HepG2 (cell line): ENCODE measurements around the gene TENT4B. TPM values are rescaled to one million over a fixed set of nuclear protein-coding genes. Genes with fewer than 3 reads are reported as not detected.

Experiments
- ARHGAP35 ChIP-seq: sonication (generic); formaldehyde crosslinking; IDR thresholded peaks from 2 replicates; pipeline ENCODE4 v1.9.0; 2022; ENCODE audit warnings: mild to moderate bottlenecking, inconsistent platforms, moderate library complexity, missing genetic modification reagents, borderline replicate concordance
- NFYB ChIP-seq: sonication (generic); formaldehyde crosslinking; IDR thresholded peaks from 2 replicates; pipeline ENCODE4 v1.4.0; 2020; ENCODE audit warnings: missing genetic modification reagents
- RARG ChIP-seq: sonication (generic); formaldehyde crosslinking; IDR thresholded peaks from 2 replicates; pipeline ENCODE4 v1.4.0; 2020; ENCODE audit warnings: low read depth, mild to moderate bottlenecking, missing genetic modification reagents
- RFX3 ChIP-seq: IDR thresholded peaks from 2 replicates; pipeline ENCODE4 v1.6.1; 2016; ENCODE audit warnings: missing biosample characterization, missing genetic modification reagents
- RFX5 ChIP-seq: IDR thresholded peaks from 2 replicates; pipeline ENCODE4 v1.6.1; 2011; ENCODE audit warnings: low read depth, low read length, improper control_type of control experiment
- SATB2 ChIP-seq: sonication (generic); formaldehyde crosslinking; IDR thresholded peaks from 2 replicates; pipeline ENCODE4 v1.5.0; 2020; ENCODE audit warnings: missing genetic modification reagents
- YEATS4 ChIP-seq: sonication (generic); formaldehyde crosslinking; IDR thresholded peaks from 2 replicates; pipeline ENCODE4 v1.4.0; 2020; ENCODE audit warnings: missing genetic modification reagents, borderline replicate concordance
- ZFAT ChIP-seq: sonication (generic); formaldehyde crosslinking; conservative IDR thresholded peaks from 2 replicates; pipeline ENCODE4 v1.8.1; 2023; ENCODE audit warnings: missing genetic modification reagents, inconsistent platforms
- ZNF792 ChIP-seq: IDR thresholded peaks from 2 replicates; pipeline ENCODE4 v1.6.1; 2016
- ZNF850 ChIP-seq: sonication (generic); formaldehyde crosslinking; conservative IDR thresholded peaks from 2 replicates; pipeline ENCODE4 v1.9.0; 2021; ENCODE audit warnings: mild to moderate bottlenecking, missing genetic modification reagents
- polyA plus RNA-seq, 8 experiments: library from polyadenylated mRNA; depleted of rRNA in 3 of 8; stranded (reverse) in 7 of 8; unstranded in 1 of 8; fragments of >200 nt; fragmentation: Illumina TruSeq in 4 of 8; extraction: Trizol in 4 of 8; gene quantifications; 2 replicates each; pipeline versions ENCODE4 v1.2.1 to v1.2.3, GENCODE V29; 2011 to 2016; ENCODE audit warnings: low read depth in 4 of 8, missing spikeins in 1 of 8, mixed read lengths in 1 of 8; ENCODE audit not compliant: insufficient read depth in 1 of 8
- total RNA-seq, 5 experiments: library from RNA; depleted of rRNA; stranded (reverse); fragments of >200 nt; fragmentation: Illumina TruSeq; extraction: Trizol; gene quantifications; 2 replicates each; pipeline ENCODE4 v1.2.3, GENCODE V29; 2016; ENCODE audit warnings: low read depth in 1 of 5
- TF ChIP-seq, protein P1 (sequence below): sonication (generic); formaldehyde crosslinking; IDR thresholded peaks from 2 replicates; pipeline ENCODE4 v1.4.0; 2020; ENCODE audit warnings: missing genetic modification reagents, borderline replicate concordance
- TF ChIP-seq, protein P2 (sequence below): IDR thresholded peaks from 2 replicates; pipeline ENCODE4 v1.6.1; 2016; ENCODE audit warnings: missing compliant biosample characterization, missing genetic modification reagents, borderline replicate concordance
- TF ChIP-seq, protein P3 (sequence below): sonication (generic); formaldehyde crosslinking; IDR thresholded peaks from 2 replicates; pipeline ENCODE4 v1.5.0; 2020; ENCODE audit warnings: mild to moderate bottlenecking, missing genetic modification reagents, borderline replicate concordance
- TF ChIP-seq, protein P4 (sequence below): sonication (generic); formaldehyde crosslinking; IDR thresholded peaks from 2 replicates; pipeline ENCODE4 v1.5.1; 2020; ENCODE audit warnings: mild to moderate bottlenecking, moderate library complexity, missing genetic modification reagents
- TF ChIP-seq, protein P5 (sequence below): sonication (generic); formaldehyde crosslinking; IDR thresholded peaks from 2 replicates; pipeline ENCODE4 v1.4.0; 2020; ENCODE audit warnings: missing genetic modification reagents
- TF ChIP-seq, protein P6 (sequence below): sonication (generic); formaldehyde crosslinking; IDR thresholded peaks from 2 replicates; pipeline ENCODE4 v1.4.0; 2020; ENCODE audit warnings: missing genetic modification reagents

The TENT4B gene
- total and polyA plus RNA-seq, 2 of the 13 experiments (the other 11 are each of a cell fraction or from before 2014, with no cell fraction given) = 15.0 to 32.8 TPM

DNA sequence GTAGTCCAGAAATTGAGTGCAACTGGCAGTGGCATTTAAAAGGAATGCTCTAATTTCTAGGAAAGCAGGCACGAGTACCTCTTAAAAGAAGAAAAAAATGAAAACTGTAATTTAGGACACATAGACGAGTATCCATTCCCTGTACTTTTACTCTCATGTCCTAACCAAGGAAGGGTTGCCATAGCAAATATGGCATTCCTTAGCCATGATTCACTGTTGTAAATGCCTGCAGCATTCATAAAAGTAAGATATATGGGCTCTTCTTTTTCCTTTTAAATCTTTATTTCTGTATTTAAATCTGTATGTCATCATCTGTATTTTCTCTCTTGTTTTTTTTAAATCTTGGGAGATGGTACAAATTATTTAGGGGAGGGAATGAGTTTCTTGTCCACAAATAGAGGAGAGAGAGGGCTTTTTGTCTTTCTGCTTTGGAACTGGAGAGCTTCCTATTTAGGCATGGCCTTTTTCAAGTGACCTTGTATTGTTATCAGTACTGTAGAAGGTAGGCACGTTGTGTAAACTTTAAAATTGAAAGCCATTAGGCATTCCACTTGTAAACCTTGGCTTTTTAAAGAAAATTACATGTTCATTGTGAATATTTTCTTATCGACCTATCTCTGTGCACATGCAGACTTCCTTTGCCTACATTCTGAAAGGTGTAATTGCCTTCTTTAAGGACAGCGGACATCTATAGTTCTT is 50.0 kb downstream of the TENT4B start (continued):
- TF ChIP-seq, protein P1, sequence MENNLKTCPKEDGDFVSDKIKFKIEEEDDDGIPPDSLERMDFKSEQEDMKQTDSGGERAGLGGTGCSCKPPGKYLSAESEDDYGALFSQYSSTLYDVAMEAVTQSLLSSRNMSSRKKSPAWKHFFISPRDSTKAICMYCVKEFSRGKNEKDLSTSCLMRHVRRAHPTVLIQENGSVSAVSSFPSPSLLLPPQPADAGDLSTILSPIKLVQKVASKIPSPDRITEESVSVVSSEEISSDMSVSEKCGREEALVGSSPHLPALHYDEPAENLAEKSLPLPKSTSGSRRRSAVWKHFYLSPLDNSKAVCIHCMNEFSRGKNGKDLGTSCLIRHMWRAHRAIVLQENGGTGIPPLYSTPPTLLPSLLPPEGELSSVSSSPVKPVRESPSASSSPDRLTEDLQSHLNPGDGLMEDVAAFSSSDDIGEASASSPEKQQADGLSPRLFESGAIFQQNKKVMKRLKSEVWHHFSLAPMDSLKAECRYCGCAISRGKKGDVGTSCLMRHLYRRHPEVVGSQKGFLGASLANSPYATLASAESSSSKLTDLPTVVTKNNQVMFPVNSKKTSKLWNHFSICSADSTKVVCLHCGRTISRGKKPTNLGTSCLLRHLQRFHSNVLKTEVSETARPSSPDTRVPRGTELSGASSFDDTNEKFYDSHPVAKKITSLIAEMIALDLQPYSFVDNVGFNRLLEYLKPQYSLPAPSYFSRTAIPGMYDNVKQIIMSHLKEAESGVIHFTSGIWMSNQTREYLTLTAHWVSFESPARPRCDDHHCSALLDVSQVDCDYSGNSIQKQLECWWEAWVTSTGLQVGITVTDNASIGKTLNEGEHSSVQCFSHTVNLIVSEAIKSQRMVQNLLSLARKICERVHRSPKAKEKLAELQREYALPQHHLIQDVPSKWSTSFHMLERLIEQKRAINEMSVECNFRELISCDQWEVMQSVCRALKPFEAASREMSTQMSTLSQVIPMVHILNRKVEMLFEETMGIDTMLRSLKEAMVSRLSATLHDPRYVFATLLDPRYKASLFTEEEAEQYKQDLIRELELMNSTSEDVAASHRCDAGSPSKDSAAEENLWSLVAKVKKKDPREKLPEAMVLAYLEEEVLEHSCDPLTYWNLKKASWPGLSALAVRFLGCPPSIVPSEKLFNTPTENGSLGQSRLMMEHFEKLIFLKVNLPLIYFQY (CRISPR knock-in tag) = no peak
- TF ChIP-seq, protein P2, sequence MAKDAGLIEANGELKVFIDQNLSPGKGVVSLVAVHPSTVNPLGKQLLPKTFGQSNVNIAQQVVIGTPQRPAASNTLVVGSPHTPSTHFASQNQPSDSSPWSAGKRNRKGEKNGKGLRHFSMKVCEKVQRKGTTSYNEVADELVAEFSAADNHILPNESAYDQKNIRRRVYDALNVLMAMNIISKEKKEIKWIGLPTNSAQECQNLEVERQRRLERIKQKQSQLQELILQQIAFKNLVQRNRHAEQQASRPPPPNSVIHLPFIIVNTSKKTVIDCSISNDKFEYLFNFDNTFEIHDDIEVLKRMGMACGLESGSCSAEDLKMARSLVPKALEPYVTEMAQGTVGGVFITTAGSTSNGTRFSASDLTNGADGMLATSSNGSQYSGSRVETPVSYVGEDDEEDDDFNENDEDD (CRISPR knock-in tag) = peak; percentile 47; the same call in 1 of the 2 replicates
- TF ChIP-seq RFX5 (no peak), RARG (no peak), ZNF792 (CRISPR knock-in tag) (0 out of 2 replicates have a peak, but pooled peaks have one; percentile 46), NFYB (CRISPR knock-in tag) (no peak), YEATS4 (CRISPR knock-in tag) (peak; percentile 33; the same call in 1 of the 2 replicates), ARHGAP35 (no peak), ZNF850 (no peak), RFX3 (CRISPR knock-in tag) (peak; percentile 79), ZFAT (CRISPR knock-in tag) (no peak), SATB2 (no peak)
- TF ChIP-seq, protein P3, sequence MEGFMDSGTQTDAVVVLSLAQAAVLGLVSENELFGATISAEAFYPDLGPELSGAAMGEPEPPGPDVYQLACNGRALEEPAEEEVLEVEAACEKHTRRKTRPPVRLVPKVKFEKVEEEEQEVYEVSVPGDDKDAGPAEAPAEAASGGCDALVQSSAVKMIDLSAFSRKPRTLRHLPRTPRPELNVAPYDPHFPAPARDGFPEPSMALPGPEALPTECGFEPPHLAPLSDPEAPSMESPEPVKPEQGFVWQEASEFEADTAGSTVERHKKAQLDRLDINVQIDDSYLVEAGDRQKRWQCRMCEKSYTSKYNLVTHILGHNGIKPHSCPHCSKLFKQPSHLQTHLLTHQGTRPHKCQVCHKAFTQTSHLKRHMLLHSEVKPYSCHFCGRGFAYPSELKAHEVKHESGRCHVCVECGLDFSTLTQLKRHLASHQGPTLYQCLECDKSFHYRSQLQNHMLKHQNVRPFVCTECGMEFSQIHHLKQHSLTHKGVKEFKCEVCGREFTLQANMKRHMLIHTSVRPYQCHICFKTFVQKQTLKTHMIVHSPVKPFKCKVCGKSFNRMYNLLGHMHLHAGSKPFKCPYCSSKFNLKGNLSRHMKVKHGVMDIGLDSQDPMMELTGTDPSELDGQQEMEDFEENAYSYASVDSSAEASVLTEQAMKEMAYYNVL = no peak; the same call in 1 of the 2 replicates
- TF ChIP-seq, protein P4, sequence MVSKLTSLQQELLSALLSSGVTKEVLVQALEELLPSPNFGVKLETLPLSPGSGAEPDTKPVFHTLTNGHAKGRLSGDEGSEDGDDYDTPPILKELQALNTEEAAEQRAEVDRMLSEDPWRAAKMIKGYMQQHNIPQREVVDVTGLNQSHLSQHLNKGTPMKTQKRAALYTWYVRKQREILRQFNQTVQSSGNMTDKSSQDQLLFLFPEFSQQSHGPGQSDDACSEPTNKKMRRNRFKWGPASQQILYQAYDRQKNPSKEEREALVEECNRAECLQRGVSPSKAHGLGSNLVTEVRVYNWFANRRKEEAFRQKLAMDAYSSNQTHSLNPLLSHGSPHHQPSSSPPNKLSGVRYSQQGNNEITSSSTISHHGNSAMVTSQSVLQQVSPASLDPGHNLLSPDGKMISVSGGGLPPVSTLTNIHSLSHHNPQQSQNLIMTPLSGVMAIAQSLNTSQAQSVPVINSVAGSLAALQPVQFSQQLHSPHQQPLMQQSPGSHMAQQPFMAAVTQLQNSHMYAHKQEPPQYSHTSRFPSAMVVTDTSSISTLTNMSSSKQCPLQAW (CRISPR knock-in tag) = no peak
- TF ChIP-seq, protein P5, sequence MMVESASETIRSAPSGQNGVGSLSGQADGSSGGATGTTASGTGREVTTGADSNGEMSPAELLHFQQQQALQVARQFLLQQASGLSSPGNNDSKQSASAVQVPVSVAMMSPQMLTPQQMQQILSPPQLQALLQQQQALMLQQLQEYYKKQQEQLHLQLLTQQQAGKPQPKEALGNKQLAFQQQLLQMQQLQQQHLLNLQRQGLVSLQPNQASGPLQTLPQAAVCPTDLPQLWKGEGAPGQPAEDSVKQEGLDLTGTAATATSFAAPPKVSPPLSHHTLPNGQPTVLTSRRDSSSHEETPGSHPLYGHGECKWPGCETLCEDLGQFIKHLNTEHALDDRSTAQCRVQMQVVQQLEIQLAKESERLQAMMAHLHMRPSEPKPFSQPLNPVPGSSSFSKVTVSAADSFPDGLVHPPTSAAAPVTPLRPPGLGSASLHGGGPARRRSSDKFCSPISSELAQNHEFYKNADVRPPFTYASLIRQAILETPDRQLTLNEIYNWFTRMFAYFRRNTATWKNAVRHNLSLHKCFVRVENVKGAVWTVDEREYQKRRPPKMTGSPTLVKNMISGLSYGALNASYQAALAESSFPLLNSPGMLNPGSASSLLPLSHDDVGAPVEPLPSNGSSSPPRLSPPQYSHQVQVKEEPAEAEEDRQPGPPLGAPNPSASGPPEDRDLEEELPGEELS (CRISPR knock-in tag) = peak; percentile 68; the same call in 1 of the 2 replicates
- TF ChIP-seq, protein P6, sequence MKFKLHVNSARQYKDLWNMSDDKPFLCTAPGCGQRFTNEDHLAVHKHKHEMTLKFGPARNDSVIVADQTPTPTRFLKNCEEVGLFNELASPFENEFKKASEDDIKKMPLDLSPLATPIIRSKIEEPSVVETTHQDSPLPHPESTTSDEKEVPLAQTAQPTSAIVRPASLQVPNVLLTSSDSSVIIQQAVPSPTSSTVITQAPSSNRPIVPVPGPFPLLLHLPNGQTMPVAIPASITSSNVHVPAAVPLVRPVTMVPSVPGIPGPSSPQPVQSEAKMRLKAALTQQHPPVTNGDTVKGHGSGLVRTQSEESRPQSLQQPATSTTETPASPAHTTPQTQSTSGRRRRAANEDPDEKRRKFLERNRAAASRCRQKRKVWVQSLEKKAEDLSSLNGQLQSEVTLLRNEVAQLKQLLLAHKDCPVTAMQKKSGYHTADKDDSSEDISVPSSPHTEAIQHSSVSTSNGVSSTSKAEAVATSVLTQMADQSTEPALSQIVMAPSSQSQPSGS (CRISPR knock-in tag) = peak; percentile 62; the same call in 1 of the 2 replicates
